Dendritic cell treated with granulocyte-macrophage colony-stimulating factor and Interleukin-4, amounts not matched to agents 40 ng/mL and 50 ng/mL, for 4 days (primary cell): ENCODE measurements around the gene PCIF1.
A peak's percentile ranks its signal among the peaks of the same experiment; 100 is the strongest.

Experiments used
- H3K27ac Mint-ChIP-seq: one replicate; pipeline ENCODE4 v1.8.0; 2022; ENCODE audit warnings: mild to moderate bottlenecking, mixed read lengths
- H3K27me3 Mint-ChIP-seq: one replicate; pipeline ENCODE4 v1.8.0; 2022; ENCODE audit warnings: mild to moderate bottlenecking, mixed read lengths
- H3K36me3 Mint-ChIP-seq: one replicate; pipeline ENCODE4 v1.8.0; 2022; ENCODE audit warnings: low read depth, mixed read lengths
- H3K4me1 Mint-ChIP-seq: one replicate; pipeline ENCODE4 v1.8.0; 2022; ENCODE audit warnings: low read depth, mixed read lengths
- H3K4me3 Mint-ChIP-seq: one replicate; pipeline ENCODE4 v1.8.0; 2022; ENCODE audit warnings: mild to moderate bottlenecking, moderate library complexity, mixed read lengths
- H3K9me3 Mint-ChIP-seq: one replicate; pipeline ENCODE4 v1.8.0; 2022; ENCODE audit warnings: mixed read lengths
- intact Hi-C: fragments of 100-400 bp; cut with micrococcal nuclease; formaldehyde crosslinking; loops from one replicate; pipeline ENCODE4 v1.15.0; 2022

PCIF1 gene

DNA sequence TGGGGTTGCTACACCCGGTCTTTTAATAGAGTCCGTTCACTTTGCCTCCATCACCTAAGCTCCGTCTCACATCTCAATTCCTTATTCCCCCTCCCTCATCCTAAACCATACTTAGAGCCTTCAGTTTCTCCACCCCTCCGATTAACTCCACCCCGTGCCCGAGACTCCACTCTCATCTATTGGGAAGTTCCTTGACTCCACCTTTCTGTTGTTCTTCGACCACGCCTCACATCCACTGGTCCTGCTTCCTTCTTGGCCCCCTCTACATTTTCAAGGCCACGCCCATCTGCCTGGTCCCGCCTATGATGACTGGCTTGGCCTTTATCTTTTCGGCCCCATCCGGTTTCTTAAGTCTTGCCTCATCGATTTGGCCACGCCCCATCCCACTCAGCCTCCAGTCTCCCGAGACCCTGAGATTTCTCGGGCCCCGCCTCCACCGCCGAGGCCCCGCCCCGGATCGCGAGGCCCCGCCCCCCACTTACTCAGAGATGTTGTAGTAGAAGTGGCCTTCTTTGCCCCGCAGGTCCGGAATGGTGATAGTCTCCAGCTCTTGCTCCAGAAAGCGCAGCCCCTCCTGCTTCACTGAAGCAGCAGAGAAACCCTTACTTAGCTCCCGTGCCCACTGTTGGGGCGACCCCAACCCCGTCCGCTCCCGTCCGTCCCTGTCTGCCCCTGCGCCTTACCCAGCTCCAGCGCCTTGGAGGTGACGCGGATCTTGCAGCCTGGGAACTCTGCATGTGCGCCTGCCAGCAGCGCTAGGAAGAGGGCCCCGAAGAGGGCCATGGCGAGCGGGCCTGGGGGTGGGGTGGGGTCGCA lies 23.6 kb upstream of the PCIF1 start:
- no peaks in the 10 kb centered on the region for H3K36me3 Mint-ChIP-seq
- peak overlapping the region; percentile 73 for H3K4me3 Mint-ChIP-seq
- H3K27me3 Mint-ChIP-seq: peaks cover 5% of the 10 kb centered on the region
- peak overlapping the region; percentile 87 for H3K27ac Mint-ChIP-seq
- no peaks in the 10 kb centered on the region for H3K9me3 Mint-ChIP-seq
- intact Hi-C loops: loop anchor here (1.0 kb wide), 1 partner anchor 24 kb away; no protein-coding TSS in a partner anchor
- peaks cover 55% of the 10 kb centered on the region for H3K4me1 Mint-ChIP-seq

DNA sequence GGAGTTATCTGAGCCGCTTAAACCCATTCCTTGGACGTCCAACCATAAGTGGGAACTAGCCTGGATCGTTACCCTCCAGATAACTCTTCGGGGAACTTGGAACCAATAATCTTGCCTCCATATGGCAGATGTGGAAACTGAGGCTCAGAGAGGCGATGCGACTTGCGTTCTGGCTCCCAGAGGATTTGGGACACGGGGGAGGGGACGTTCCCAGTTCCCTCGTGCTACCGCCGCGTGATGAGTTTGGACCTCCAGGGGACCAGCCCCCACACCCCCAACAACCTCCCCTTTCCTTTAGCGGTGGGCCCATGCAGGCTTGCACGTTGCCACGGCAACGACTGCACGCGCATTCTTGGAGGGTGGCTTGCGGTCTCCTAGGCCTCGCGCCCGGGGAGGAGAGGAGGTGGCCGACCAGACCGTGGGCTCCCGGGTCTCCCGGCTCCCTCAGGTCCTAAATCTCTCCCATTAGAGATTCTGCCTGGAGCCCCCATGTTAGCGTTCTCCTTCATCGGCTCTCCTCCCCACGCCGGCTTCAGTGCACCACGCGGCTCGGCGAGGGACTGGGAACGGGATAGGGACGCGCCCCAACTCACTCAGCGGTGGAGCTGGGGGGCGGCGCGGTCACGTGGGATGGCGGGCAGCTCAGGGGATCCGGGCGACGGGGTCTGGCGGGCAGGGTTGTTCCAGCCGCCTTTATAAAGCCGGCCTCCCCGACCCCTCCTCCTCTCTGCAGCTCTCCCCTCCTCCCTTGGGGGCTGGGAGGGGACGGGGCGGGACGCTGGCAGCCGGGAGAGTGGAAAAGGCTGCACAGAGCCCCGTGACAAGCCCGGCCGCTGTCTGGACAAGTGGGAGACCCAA lies 22.8 kb upstream of the PCIF1 start, which contains the start of gene PLTP:
TSS of gene PLTP (minus strand) at position 670 of the 858 bp plus-strand sequence. CDS start 703 bp downstream, outside the sequence.
- intact Hi-C loops: no loop called here
- Mint-ChIP-seq H3K4me1 (peaks cover 55% of the 10 kb centered on the region), H3K4me3 (peak within 1 kb of the TSS; percentile 73), H3K36me3 (no peaks in the 10 kb centered on the region), H3K27me3 (peaks cover 5% of the 10 kb centered on the region), H3K9me3 (no peaks in the 10 kb centered on the region), H3K27ac (peak within 1 kb of the TSS; percentile 87)

DNA sequence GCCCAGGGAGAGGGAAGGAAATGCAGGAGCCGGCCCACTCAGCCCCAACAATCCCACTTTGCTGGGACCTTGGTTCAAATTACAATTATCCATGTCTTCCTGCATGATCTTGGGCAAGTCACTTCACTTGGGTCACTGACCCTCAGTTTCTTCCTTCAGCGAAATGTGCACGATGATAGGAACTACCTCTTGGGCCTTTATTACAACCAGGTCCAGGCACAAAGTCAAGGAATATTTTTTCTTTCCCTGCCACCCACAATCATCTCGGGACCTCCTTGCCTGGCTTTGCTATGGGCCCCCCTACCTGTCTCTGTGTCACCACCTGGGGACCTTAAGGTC lies 22.2 kb upstream of the PCIF1 start:
- H3K4me1 Mint-ChIP-seq: peaks cover 55% of the 10 kb centered on the region
- H3K9me3 Mint-ChIP-seq: no peaks in the 10 kb centered on the region
- peaks cover 5% of the 10 kb centered on the region for H3K27me3 Mint-ChIP-seq
- intact Hi-C loops: no loop called here
- no peaks in the 10 kb centered on the region for H3K36me3 Mint-ChIP-seq
- H3K27ac Mint-ChIP-seq: peak overlapping the region; percentile 87
- H3K4me3 Mint-ChIP-seq: peak overlapping the region; percentile 73

DNA sequence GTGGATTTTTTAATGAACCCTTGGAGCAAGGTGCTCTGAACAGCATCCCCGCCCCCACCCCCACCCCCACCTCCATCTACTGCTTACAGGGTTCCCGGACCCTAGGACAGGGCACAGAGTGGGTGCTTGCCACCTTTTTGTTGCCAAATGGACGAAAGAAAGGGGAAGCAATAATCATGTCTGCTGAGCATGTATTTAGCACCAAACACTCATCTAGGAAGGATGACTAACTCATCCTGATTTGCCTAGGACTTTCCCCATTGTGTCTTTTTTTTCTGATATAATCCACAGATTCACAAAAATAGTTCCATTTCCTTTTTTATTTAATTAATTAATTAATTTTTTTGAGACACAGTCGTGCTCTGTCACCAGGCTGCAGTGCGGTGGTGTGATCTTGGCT lies 21.4 kb upstream of the PCIF1 start:
- H3K36me3 Mint-ChIP-seq: no peaks in the 10 kb centered on the region
- H3K9me3 Mint-ChIP-seq: no peaks in the 10 kb centered on the region
- no peak overlapping the region for H3K27ac Mint-ChIP-seq
- H3K4me1 Mint-ChIP-seq: peaks cover 62% of the 10 kb centered on the region
- H3K4me3 Mint-ChIP-seq: no peak overlapping the region
- intact Hi-C loops: no loop called here
- H3K27me3 Mint-ChIP-seq: peaks cover 5% of the 10 kb centered on the region

DNA sequence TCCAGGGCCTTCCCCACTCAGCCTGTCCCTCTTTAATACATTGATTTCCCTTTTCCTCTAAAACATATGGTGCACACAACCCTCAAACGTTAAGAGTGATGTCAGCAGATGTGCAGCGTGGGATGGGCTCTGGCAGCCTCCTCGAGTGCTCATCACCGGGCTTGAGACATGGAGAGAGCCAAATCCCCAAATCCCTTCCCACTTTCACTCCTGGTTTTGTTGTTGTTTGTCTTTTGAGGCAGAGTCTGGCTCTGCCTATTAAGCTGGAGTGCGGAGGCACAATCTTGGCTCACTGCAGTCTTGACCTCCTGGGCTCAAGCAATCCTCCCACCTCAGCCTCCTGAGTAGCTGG lies 16.7 kb upstream of the PCIF1 start:
- intact Hi-C loops: no loop called here
- Mint-ChIP-seq H3K27ac (peak overlapping the region; percentile 80), H3K4me3 (no peak overlapping the region), H3K27me3 (peaks cover 11% of the 10 kb centered on the region), H3K9me3 (no peaks in the 10 kb centered on the region), H3K4me1 (peaks cover 56% of the 10 kb centered on the region), H3K36me3 (no peaks in the 10 kb centered on the region)

DNA sequence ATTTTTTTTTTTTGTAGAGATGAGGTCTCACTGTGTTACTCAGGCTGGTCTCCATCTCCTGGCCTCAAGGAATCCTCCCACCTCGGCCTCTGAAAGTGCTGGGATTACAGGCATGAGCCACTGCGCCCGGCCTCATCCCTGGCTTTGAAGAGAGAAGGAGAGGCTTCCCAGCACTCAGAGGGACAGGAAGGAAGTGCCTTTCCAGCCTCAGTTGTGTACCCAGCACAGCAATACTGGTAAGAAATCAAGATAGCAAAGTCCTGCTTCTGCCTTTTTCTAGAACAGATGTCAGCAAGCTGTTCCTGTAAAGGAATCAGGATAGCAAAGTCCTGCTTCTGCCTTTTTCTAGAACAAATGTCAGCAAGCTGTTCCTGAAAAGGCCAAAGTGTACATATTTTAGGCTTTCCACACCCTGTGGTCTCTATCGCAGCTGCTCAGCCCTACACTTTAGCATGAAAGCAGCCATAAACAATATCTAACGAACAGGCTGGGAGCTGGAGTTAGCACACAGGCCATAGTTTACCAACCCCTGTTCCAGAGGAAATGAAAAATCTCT lies 16.2 kb upstream of the PCIF1 start:
- H3K4me1 Mint-ChIP-seq: peaks cover 55% of the 10 kb centered on the region
- intact Hi-C loops: no loop called here
- no peaks in the 10 kb centered on the region for H3K36me3 Mint-ChIP-seq
- peaks cover 12% of the 10 kb centered on the region for H3K27me3 Mint-ChIP-seq
- no peak overlapping the region for H3K4me3 Mint-ChIP-seq
- H3K27ac Mint-ChIP-seq: peak overlapping the region; percentile 80
- H3K9me3 Mint-ChIP-seq: no peaks in the 10 kb centered on the region

DNA sequence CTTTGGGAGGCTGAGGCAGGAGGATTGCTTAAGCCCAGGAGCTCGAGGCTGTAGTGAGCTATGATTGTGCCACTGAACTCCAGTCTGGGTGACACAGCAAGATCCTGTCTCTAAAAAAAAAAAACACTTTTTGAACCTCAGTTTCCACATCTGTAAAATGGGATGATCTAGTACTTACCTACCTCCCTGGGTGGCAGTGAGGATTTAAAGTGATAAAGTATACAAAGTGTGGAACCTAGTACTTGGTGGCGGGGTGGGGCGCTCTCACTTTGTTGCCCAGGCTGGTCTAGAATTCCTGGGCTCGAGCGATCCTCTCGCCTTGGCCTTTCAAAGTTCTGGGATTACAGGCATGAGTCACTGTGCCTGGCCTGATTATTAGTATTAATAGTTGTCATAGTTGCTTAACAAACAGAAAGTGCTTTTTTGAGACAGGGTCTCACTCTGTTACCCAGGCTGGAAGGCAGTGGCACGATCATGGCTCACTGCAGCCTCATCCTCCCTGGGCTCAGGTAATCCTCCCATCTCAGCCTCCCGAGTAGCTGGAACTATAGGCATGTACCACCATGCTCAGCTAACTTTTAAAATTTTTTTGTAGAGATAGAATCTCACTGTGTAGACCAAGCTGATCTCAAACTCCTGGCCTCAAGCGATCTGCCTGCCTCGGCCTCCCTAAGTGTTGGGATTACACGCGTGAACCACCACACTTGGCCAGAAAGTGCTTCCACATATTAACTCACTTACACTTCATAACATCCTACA lies 15.5 kb upstream of the PCIF1 start:
- Mint-ChIP-seq H3K9me3 (no peaks in the 10 kb centered on the region), H3K27ac (peak overlapping the region; percentile 80), H3K4me3 (no peak overlapping the region), H3K4me1 (peaks cover 55% of the 10 kb centered on the region), H3K36me3 (no peaks in the 10 kb centered on the region), H3K27me3 (peaks cover 12% of the 10 kb centered on the region)
- intact Hi-C loops: no loop called here

DNA sequence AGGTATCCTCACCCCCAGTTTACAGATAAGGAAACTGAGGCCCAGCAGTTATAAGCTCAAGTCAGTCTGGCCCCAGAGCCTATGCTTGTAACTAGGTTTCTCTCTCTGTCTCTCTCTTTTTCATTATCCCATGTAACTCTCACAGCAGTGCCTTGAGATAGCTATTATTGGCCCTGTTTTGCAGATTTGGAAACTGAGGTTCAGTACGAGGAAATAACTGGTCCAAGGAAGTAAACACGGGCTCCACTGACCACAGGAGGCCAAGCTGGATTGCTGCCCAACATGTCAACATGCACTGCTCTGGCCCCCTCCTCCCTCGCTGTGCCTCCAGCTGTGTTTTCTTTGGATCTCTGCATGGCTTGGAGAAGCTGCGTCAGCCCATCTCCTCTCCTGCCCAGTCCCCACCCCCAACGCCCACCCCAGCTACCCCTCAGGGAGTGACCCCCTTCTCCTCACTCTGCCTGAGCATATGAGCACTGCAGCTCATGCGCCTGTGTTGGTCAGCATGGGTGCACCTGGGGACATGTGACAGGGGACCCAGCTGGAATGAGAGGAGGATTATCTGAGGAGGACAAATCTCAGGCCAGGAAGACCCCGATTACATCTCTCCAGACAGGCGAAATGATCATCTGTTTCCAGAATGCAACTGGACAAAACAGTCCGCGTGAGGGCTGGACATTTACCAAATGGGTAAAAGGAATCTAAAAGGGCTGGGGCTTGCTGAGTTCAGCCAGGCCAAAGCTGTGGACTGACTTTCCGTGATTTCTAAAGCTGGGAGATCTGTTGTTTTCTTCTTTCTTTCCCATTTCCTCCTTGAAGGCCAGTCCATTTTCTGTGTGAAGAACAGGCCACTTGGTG lies 14.7 kb upstream of the PCIF1 start:
- Mint-ChIP-seq H3K27me3 (peaks cover 12% of the 10 kb centered on the region), H3K27ac (peak overlapping the region; percentile 80), H3K4me3 (no peak overlapping the region), H3K36me3 (no peaks in the 10 kb centered on the region), H3K4me1 (peaks cover 54% of the 10 kb centered on the region), H3K9me3 (no peaks in the 10 kb centered on the region)
- intact Hi-C loops: no loop called here

DNA sequence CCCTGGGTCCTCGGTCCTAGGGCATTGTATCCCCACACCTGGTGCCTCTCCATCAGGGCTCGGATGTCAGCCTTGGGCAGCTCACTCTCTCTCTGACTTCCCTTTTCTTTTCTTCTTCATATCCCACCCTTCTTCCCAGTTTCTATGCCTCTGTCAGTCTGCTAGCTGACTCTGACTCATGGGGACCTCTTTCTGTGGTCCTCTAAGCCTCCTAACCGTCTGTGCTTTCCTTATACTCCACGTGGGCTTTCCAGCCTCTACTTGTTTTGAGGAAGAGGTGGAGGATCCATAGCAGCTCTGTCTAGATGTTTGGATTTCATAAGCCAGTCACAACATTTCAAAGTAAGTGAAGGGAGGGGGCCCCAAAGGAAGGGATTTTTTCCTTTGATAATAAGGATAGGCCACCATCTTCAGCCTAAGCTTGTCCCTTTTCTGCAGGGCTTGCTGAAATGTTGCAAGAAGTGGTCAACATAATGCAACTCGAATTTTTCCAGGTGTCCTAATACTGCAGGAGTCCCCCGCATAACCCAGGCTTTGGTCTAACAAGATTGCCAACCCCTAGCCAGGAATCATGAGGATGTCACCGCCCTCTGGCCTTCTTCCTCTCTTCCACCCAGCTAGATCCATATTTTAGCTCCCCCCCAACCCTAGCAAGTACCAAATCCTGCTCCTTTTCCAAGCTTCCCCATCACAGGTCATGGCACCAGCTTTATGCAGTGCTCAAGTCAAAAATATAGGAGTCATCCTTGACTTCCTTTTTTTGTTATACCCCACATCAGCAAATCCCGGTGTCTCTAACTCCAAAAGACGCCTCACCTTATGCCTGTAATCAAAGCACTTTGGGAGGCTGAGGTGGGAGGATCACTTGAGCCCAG lies 13.8 kb upstream of the PCIF1 start:
- H3K36me3 Mint-ChIP-seq: no peaks in the 10 kb centered on the region
- H3K27ac Mint-ChIP-seq: peak overlapping the region; percentile 59
- H3K27me3 Mint-ChIP-seq: peaks cover 15% of the 10 kb centered on the region
- H3K4me1 Mint-ChIP-seq: peaks cover 56% of the 10 kb centered on the region
- no peaks in the 10 kb centered on the region for H3K9me3 Mint-ChIP-seq
- intact Hi-C loops: no loop called here
- H3K4me3 Mint-ChIP-seq: no peak overlapping the region

DNA sequence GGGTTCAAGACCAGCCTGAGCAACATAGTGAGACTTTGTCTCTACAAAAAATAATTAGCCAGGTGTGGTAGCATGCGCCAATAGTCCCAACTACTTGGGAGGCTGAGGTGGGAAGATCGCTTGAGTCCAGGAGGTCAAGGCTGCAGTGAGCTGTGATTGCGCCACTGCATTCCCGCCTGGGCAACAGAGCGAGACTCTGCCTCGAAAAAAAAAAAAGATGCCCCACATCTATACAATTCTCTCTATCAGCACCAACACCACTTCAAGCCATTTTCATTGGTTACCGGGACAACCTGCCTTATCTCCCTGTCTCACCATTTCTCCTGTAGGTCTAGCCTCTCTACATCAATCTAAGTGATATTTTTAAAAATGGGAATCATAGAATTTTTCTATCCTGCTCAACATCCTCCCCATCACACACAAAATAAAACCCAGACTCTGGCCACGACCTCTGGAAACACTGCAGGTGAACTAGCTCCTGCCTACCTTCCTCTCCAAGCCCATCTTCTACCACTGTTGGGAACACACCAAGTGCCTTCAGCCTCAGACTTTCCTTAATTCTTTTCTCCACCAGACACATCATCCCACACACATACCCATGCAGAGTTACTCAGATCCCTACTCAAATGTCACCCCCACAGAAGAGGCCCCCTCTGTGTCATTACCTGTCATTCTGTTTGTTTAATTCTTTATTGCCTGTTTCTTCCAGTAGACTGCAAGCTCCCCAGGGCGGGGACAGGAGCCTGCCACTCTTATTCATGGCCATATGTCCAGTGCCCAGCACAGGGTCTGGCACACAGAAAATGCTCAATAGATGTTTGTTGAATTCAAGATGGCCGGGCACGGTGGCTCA lies 12.9 kb upstream of the PCIF1 start:
- H3K36me3 Mint-ChIP-seq: no peaks in the 10 kb centered on the region
- H3K9me3 Mint-ChIP-seq: no peaks in the 10 kb centered on the region
- H3K4me1 Mint-ChIP-seq: peaks cover 59% of the 10 kb centered on the region
- peak overlapping the region; percentile 59 for H3K27ac Mint-ChIP-seq
- intact Hi-C loops: no loop called here
- H3K27me3 Mint-ChIP-seq: peaks cover 18% of the 10 kb centered on the region
- no peak overlapping the region for H3K4me3 Mint-ChIP-seq

DNA sequence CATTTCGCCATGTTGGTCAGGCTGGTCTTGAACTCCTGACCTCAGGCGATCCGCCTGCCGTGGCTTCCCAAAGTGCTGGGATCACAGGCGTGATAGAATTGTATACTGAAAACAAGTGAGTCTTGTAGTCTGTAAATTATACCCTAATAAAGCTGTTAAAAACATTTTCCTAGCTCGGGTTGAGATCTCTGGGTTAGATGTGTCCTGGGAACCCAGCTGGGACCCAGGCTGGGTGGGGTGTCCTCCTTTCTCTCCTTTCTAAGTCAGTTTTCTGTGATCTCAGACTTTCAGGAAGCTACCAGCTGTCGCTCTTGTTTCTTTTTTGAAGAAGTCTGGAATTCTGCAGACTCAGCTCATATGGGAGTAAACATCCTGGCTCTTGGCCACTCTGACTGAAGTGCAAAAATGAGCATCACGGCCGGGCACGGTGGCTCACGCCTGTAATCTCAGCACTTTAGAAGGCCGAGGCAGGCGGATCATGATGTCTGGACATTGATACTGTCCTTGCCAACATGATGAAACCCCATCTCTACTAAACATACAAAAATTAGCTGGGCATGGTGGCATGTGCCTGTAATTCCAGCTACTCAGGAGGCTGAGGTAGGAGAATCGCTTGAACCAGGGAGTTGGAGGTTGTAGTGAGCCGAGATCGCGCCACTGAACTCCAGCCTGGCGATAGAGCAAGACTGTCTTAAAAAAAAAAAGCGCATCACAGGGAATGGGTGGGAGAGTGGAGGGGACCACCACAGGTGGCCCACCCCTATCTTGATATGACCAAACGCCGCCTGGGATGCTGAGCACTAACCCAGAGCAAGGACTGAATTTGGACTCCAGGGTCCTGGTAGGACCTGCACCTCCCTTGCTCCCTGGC lies 9.9 kb upstream of the PCIF1 start:
- H3K4me1 Mint-ChIP-seq: peaks cover 55% of the 10 kb centered on the region
- H3K36me3 Mint-ChIP-seq: no peaks in the 10 kb centered on the region
- peak overlapping the region; percentile 53 for H3K4me3 Mint-ChIP-seq
- peaks cover 18% of the 10 kb centered on the region for H3K27me3 Mint-ChIP-seq
- H3K9me3 Mint-ChIP-seq: no peaks in the 10 kb centered on the region
- intact Hi-C loops: no loop called here
- H3K27ac Mint-ChIP-seq: peak overlapping the region; percentile 90
